Hematopoietic multipotent progenitor cell treated with erythropoietin and hydrocortisone succinate and interleukin-3 and kit ligand, for 6 days (in vitro differentiated cells): ENCODE results near the gene SLC6A20.
"Not testable (repeated sequence)": the region's sequence is repeated elsewhere in the genome, so short reads cannot be mapped to it uniquely, and the experiment has no call there.

ENCODE experiments used
- DNase-seq: peaks from one replicate; pipeline ENCODE4 v3.0.0-alpha.2; 2015

The SLC6A20 gene

GRCh38 chr3:45777746-45778386 is 18.5 kb downstream of the SLC6A20 start:
- DNase-seq: no peak

GRCh38 chr3:45777111-45777745 is 19.1 kb downstream of the SLC6A20 start:
- no peak for DNase-seq

GRCh38 chr3:45776611-45777010 is 19.7 kb downstream of the SLC6A20 start:
- no peak for DNase-seq

DNA sequence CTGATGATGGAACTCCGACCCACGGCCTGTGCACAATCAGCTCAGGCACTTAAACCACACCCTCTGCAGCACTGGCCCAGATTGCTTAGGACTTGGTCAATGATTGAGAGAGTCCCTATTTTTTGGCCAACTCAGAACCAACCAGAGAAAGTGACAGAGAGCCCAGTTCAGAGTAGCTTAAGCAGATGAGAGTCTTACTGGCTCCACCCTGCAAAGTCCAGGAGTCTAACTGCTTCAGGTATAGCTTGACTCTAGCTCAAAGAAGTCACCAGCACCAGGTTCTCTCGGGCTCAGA is 20.1 kb downstream of the SLC6A20 start:
- DNase-seq: no peak

- DNase-seq: no peak
These were observed 20.6 kb downstream of the SLC6A20 start for GRCh38 chr3:45775571-45776300.

DNA sequence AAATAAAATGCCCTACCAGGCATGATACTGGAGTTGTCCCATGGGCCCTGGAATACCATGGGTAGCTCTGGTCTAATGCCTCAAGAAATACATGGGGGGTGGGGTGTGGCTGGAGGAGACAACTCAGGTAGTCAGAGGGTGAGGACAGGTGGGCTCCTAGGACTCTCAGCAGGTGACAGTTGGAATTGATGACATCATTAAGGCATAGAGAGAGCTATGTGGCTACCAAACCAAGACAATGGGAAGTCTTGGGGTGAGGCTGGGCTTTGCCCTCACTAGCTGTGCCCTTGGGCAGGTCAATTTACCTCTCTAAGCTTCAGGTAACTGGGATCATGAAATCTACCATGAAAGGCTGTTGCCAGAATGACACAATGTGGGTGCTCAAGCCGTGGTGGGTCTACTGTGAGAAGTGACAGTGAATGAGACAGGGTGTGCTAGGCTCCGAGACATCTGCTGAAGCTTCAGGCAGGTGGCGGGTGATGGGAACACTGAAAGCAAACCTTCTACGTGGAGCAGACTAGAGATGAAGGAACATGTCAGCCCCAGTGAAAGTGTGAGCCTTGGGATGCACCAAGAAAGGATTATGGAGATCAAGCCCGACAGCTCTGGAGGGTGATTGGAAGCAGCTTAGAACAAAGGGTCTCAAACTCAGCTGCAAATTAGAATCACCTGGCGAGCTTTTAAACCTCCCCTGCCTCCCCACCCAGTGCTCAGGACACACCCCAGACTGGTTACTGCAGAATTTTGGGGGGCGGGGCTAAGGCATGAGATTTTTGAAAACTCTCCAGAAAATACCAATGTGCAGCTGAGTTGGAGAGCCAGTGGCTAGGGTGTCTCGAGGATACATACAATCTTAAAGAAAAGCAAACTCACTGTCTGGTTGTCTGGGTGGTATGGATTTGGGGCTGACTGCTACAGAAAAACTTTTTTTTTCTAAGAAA is 21.5 kb downstream of the SLC6A20 start:
- no peak for DNase-seq

DNA sequence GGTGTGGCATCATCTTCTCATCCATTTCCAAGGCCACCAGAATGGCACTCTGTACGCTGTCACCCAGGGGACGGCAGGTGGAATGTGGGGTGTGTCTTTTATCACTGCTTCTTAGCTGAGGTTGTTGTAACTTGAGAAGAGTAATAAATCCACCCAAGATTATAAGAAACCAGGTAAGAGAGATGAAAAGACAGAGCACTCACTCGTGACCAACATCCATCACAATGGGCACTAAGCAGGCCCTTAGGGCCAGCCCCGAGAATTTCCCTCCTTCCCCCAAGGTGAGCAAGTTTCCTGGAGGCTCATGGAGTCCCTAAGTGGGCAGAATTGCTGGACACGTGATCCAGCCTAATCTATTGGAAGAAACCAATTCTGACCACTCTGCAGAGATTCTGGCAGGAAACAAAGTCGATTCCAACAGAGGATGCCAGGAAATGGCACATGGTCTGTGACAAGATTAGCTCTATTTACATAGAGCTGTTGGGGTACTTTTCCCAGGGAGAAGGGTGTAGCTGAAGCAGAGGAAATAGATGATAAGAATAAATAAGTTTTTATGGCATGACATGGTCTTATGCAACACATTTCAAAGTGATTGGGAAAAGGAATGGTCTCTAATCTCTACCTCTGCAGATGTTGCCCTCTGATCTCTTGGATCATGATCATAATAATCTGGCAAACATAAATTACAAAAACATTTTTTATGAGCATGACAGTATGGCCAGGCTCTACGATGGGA is 22.5 kb downstream of the SLC6A20 start:
- DNase-seq: no peak

GRCh38 chr3:45773072-45773471 is 23.3 kb downstream of the SLC6A20 start:
- DNase-seq: no peak

GRCh38 chr3:45772341-45773035 is 23.8 kb downstream of the SLC6A20 start:
- DNase-seq: no peak

DNA sequence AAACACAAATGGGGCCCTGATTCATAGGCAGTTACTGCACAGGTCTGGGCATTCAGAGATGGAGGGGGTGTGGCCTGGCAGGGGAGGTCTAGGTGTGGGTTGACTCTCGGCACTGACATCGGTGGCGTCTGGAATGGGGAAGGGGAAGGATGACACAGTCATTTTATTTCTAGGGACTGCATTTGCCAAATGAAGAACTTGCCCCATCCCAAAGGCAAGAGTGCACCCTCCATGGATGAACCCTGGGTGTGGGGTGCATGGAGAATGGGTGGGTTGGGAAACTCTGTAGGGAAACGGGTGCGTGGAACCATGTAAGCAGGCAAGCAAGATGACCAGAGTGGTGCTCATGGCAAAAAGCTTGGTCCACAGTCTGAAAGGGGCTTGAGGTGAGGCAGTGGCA is 24.5 kb downstream of the SLC6A20 start:
- DNase-seq: no peak

DNA sequence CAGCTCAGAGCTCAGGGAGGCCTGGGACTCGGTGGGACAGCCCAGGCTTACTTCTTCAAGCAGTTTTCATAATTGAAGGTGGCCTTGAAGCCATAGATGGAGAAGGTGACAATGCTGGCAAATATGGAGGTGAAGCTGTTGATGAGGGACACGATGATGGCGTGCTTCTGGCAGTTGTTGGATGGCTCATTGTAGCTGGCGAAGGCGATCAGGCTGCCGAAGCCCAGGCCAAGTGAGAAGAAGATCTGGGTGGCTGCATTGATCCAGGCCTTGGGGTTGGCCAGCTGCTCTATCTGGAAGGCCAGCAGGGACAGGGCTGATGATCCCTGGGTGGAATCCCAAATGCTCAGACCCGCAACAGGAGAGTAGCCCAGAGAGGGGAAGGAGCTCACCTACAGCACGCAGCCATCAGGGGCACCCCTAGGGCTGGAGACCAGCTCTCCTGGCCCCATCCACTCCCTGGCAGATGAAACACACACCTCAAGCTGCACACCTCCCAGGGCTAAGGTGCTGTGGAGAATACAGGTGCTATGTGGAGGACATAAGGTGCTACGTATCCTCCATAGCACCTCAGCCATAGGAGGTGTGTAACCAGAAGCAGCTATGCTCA is 25.1 kb downstream of the SLC6A20 start:
- no peak for DNase-seq

DNA sequence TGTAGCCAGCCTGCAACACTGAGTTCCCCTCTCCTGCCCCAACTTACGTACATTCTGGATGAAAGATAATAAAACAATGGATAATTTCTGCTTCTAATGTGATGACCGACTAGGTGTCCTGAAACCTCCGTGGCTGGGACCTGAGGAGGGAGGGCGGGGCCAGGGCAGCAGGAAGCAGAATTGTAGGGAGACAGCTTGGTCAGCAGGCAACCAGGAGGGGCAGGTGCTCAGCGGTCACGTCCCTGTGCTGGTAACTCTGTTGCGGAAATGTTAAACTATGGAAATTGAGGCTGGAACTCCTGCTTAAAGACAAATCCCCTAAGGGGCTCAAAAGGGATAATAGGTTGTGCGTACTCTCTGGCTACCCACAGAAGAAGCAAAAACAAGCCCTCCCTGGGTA is 30.4 kb downstream of the SLC6A20 start:
- DNase-seq: no peak

DNA sequence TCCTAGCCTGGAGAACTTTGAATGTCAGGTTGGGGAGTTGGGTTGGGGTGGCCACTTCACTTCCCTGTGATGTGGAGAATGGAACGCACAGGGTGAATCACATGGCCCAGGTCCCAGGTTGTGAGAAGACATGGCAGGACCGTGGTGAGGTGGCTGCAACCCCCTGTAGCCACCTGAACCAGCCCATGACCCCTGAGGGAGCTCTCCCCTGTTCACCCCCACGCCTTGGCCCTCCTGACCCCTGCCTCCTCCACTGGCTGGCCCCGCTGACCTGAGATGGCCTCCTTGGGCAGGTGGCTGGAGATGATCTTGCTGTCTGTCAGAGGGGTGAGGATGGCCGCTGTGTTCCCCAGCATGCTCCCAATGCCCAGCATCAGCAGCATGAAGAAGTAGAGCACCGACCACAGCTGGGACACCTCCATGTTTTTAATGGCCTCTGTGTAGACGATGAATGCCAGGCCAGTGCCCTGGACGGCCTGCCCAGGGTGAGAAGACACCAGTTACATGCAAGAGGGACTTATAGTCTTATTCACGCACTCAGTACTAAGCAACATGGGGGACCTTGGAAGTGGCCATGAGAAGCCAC is 31.0 kb downstream of the SLC6A20 start:
- DNase-seq: no peak

DNA sequence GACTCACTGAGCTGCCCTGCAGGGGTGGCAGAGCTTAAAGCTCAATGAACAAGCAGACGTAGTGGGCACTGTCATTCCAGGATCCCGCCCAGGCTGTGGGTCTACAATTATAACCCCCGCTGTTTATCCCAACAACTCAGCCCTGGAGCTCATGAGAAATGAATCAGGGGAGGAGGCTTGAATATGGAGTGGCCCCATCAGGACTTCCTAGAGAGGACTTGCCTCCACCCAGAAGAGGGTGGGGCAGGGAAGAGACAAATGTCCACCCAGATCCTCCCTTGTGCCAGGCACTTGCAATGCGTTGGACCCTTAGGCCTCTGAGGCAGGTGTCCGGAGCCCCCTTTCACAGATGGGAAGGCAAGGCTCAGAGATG is 33.0 kb downstream of the SLC6A20 start:
- no peak for DNase-seq

GRCh38 chr3:45762647-45763302 is 33.6 kb downstream of the SLC6A20 start:
- DNase-seq: no peak

DNA sequence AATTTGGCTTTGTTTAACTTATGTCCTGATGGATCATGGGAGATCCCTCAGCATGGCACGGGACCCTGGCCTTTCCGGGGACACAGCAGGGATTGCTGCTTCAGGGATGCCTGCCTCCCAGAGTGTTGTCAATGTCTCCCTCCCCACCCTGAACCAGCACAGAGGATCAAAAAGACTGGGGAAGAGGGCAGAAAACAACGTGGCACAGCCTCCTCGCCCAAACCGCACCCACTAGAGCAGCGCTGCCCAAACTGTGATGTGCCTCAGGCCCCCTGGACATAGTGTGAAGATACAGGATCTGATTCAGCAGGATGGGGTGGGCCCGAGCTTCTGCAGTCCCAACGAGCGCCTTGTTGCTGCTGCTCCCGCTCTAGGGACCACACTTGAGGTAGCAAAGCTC is 34.5 kb downstream of the SLC6A20 start:
- DNase-seq: no peak

DNA sequence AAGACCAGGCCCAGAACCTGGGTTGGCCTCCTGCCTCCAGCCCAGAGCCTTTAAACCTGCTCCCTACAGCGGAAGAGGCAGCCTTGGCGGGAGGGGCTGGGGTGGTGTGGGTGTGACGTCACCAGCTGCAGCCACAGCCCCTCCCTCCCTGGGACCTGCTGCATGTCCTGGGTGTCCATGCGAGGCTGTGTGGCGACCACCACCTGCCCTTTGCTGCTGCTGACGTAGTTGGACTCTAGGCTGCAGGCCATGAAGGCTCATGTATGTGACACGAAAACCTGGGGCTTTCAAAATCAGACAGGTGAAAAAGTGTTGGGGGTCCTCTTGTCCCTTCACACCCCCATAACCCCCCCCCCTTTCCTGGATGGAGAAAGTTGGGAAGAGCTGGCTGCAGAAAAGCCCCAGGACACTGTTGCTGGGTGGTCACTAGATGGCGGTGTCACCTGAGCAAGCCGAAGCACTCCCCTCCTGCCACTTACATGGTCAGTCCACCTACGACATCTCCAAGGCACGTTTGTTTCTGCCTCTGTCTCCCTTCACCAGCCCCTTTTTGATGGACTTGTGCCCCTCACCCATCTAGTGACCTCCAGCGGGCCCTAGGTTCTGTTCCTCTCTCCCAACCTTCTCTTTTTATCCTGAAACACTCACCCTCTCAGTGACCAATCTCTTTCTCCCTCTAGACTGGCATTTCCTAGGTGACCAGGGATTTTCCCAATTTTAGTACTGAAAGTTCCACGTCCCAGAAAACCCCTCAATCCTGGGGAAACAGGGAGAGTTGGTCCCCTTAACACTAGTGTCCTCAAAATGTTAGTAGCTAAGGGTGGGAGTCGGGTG is 35.2 kb downstream of the SLC6A20 start:
- DNase-seq: peak; percentile 73

- DNase-seq: no peak
These were observed 36.5 kb downstream of the SLC6A20 start for GRCh38 chr3:45759851-45760250.

DNA sequence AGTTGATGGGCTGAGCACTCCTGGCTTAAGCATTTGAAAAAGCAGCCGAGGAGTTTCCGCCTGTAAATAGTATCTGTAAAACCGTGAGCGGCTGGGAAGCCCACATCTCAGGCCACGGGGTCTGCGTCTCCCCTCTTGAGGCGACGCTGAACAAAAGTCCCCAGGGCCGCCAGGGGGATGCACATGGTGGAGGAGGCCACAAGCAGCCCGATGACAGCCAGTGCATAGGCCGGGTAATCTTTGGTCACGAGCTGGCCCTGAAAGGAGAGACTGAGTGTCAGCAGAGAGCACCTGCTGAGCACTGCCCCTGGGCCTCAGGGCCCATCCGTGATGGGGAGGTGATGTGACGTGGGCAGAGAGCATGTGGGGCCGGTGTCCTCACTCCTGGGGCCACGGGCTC is 37.5 kb downstream of the SLC6A20 start:
- no peak for DNase-seq

DNA sequence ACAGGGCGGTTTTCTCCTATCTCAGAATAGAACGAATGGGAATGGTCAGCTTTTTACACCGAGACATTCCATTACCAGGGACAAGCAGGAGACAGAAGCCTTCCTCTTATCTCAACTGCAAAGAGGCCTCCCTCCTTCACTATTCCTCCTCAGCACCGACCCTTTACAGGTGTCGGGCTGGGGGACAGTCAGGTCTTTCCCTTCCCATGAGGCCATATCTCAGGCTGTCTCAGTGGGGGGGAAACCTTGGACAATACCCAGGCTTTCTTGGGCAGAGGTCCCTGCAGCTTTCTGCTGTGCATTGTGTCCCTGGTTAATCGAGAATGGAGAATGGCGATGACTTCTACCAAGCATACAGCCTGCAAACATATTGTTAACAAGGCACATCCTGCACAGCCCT is 39.2 kb downstream of the SLC6A20 start:
- not testable (repeated sequence) for DNase-seq
